Karpas-422 (cell line): ENCODE data around the gene GSTT2. TPM values are rescaled to one million over a fixed set of nuclear protein-coding genes. Genes with fewer than 3 reads are reported as not detected.
"Not testable (repeated sequence)": the region's sequence is repeated elsewhere in the genome, so short reads cannot be mapped to it uniquely, and the experiment has no call there.

Experiments
- DNase-seq: peaks from one replicate; pipeline ENCODE4 v3.0.0-alpha.2; 2015
- H2AFZ ChIP-seq: fragments of 200-600 bp; sonication (generic); 2 replicates; pipeline ENCODE4 v1.6.1; 2014; ENCODE audit warnings: antibody characterized with exemption, low read length, mixed read lengths
- H3K27ac ChIP-seq: fragments of 200-600 bp; sonication (generic); 2 replicates; pipeline ENCODE4 v1.5.1; 2014; ENCODE audit warnings: mild to moderate bottlenecking, low read length, moderate library complexity
- H3K27me3 ChIP-seq: fragments of 200-600 bp; sonication (generic); 2 replicates; pipeline ENCODE4 v1.6.1; 2014; ENCODE audit warnings: low read length, mixed read lengths
- H3K36me3 ChIP-seq: fragments of 200-600 bp; sonication (generic); 2 replicates; pipeline ENCODE4 v1.6.1; 2014; ENCODE audit warnings: low read length, mixed read lengths; ENCODE audit not compliant: insufficient read depth
- H3K4me1 ChIP-seq: fragments of 200-600 bp; sonication (generic); 2 replicates; pipeline ENCODE4 v1.6.1; 2014; ENCODE audit warnings: mild to moderate bottlenecking, low read length, mixed read lengths
- H3K4me2 ChIP-seq: fragments of 200-600 bp; sonication (generic); 2 replicates; pipeline ENCODE4 v1.6.1; 2014; ENCODE audit warnings: low read length, low read depth, mild to moderate bottlenecking; ENCODE audit not compliant: poor library complexity, severe bottlenecking
- H3K4me3 ChIP-seq: fragments of 200-600 bp; sonication (generic); 2 replicates; pipeline ENCODE4 v1.5.1; 2014; ENCODE audit warnings: mild to moderate bottlenecking, antibody characterized with exemption, low read length, mixed read lengths
- H3K79me2 ChIP-seq: fragments of 200-600 bp; sonication (generic); 2 replicates; pipeline ENCODE4 v1.6.1; 2014; ENCODE audit warnings: mild to moderate bottlenecking, low read length, mixed read lengths
- H3K9ac ChIP-seq: fragments of 200-600 bp; sonication (generic); 2 replicates; pipeline ENCODE4 v1.6.0; 2014; ENCODE audit warnings: low read length
- H3K9me2 ChIP-seq: fragments of 200-600 bp; sonication (generic), shearing (Covaris generic); replicated peaks from 2 replicates; pipeline ENCODE4 v1.6.0; 2014; ENCODE audit warnings: mild to moderate bottlenecking, low read length, moderate library complexity; ENCODE audit not compliant: insufficient read depth
- H3K9me3 ChIP-seq: fragments of 300-700, 200-600 bp; sonication (generic); 2 replicates; pipeline ENCODE4 v1.6.1; 2014; ENCODE audit warnings: low read length, mixed read lengths
- H4K20me1 ChIP-seq: fragments of 200-600 bp; sonication (generic); 2 replicates; pipeline ENCODE4 v1.6.1; 2014; ENCODE audit warnings: mild to moderate bottlenecking, antibody characterized with exemption, low read length, low read depth; ENCODE audit not compliant: insufficient read depth
- total RNA-seq: library from RNA; depleted of rRNA; stranded (reverse); fragments of >200 nt; shearing (Covaris generic); gene quantifications from 2 replicates; pipeline ENCODE4 v1.2.3, GENCODE V29; 2014; ENCODE audit warnings: low replicate concordance

GSTT2 gene
- total RNA-seq, 1 experiment from 2014 or later = not detected

DNA sequence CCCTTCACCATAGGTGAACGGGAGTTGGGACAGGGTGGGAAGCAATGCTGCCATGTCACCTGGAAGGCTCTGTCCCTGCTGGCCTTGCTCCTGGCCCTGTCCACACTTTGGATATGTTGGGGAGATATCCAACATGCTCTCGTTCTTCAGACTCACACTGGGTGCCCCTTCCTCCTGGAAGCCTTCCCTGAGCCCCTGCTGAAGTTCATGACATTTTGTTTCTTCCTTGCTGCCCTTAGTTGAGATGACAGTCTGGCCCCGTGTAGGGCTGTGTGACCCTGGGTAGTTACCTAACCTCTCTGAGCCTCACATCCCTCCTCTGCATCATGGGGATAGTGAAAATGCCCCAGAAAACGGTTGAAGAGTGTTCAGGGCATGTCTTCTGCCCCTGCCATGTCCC is 26.4 kb upstream of the GSTT2 start:
- not testable (repeated sequence) for DNase-seq, H3K79me2 ChIP-seq, H3K27me3 ChIP-seq, H2AFZ ChIP-seq, H3K9ac ChIP-seq, H3K36me3 ChIP-seq, H3K4me3 ChIP-seq, H4K20me1 ChIP-seq, H3K27ac ChIP-seq, H3K9me3 ChIP-seq, H3K4me1 ChIP-seq, H3K9me2 ChIP-seq, H3K4me2 ChIP-seq

DNA sequence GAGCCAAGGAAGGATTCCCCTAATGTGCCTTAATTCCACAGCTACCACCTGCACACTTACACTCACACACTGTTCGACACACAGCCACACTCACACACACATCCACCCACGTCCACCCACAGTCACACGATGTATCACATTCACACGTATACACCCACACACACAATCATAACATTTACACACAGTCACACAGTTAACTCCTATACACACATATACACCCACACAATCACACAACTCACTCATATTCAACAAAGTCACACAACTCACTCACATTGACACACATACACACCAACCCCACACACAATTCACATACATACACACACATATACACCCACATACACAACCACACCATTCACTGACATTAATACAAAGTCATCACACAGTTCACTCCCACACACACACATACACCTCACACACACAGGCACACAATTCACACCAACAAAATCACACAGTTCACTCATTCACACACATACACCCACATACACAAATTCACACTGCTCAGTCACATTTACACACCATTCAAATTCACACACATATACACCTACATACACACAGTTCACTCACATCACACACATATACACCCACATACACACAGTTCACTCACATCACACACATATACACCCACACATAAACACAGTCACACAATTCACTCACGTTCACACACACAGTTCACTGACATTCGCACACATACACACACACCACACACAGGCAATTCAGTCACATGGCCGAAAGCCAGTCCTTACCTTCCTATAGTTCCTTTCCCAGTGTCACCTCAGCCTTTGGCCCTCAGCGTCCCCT is 25.5 kb upstream of the GSTT2 start:
- not testable (repeated sequence) for H2AFZ ChIP-seq, H3K4me2 ChIP-seq, H3K9me2 ChIP-seq, H3K9me3 ChIP-seq, H3K27ac ChIP-seq, H4K20me1 ChIP-seq, H3K4me3 ChIP-seq, DNase-seq, H3K79me2 ChIP-seq, H3K36me3 ChIP-seq, H3K4me1 ChIP-seq, H3K9ac ChIP-seq, H3K27me3 ChIP-seq

DNA sequence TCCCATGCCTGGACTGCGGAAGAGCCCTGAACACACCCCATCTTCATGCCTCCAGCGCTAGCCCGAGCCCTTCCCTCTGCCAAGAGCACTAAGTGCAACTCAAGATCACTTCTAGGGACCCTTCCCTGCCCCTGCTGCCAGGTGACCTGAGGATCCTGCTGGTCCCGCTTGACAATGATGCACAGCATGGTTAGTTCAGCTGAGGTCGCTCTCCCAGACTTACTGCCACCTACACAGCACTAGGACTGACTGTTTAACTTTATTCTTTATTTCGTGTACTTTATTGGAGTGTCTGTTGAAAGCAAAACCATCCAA is 25.0 kb upstream of the GSTT2 start:
- not testable (repeated sequence) for H3K27me3 ChIP-seq, H3K9me2 ChIP-seq, DNase-seq, H3K4me1 ChIP-seq, H3K4me2 ChIP-seq, H3K4me3 ChIP-seq, H2AFZ ChIP-seq, H3K9ac ChIP-seq, H3K36me3 ChIP-seq, H3K79me2 ChIP-seq, H4K20me1 ChIP-seq, H3K27ac ChIP-seq, H3K9me3 ChIP-seq

DNA sequence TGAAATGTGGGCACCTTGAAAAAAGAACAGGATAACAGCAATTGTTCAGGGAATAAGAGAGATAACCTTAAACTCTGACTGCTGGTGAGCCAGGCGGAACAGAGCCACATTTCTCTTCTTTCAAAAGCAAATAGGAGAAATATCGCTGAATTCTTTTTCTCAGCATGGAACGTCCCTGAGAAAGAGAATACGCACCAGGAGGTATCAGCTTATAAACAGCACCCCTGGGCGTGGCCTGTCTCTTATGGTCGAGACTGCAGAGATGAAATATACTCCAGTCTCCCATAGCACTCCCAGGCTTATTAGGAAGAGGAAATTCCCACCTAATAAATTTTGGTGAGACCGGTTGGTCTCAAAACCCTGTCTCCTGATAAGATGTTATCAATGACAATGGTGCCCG is 24.0 kb upstream of the GSTT2 start:
- not testable (repeated sequence) for H2AFZ ChIP-seq, H3K4me1 ChIP-seq, H4K20me1 ChIP-seq, H3K27me3 ChIP-seq, DNase-seq, H3K79me2 ChIP-seq, H3K27ac ChIP-seq, H3K4me2 ChIP-seq, H3K9me3 ChIP-seq, H3K4me3 ChIP-seq, H3K9ac ChIP-seq, H3K9me2 ChIP-seq, H3K36me3 ChIP-seq

DNA sequence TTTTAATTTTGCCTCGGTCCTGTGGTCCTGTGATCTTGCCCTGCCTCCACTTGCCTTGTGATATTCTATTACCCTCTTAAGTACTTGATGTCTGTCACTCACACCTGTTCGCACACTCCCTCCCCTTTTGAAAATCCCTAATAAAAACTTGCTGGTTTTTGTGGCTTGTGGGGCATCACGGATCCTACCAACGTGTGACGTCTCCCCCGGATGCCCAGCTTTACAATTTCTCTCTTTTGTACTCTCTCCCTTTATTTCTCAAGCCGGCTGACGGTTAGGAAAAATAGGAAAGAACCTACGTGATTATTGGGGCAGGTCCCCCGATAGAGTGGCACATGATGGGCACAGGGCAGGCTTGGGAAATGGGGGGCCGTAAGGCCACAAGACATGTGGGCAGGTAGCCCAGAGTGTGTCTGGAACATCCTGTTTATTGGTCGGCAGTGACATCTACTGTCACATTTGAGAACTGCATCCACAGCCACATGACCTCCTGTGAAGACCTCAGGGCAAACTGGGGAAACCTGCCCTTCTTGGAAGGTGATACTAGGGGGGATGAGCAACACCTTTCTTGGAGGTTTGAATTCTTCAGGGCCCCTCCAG is 23.5 kb upstream of the GSTT2 start:
- DNase-seq = peak; percentile 94
- H3K9ac ChIP-seq, H3K9me3 ChIP-seq, H3K4me1 ChIP-seq, H3K79me2 ChIP-seq, H3K36me3 ChIP-seq, H3K9me2 ChIP-seq, H2AFZ ChIP-seq, H3K4me3 ChIP-seq, H3K4me2 ChIP-seq, H3K27ac ChIP-seq, H4K20me1 ChIP-seq, H3K27me3 ChIP-seq: not testable (repeated sequence)

DNA sequence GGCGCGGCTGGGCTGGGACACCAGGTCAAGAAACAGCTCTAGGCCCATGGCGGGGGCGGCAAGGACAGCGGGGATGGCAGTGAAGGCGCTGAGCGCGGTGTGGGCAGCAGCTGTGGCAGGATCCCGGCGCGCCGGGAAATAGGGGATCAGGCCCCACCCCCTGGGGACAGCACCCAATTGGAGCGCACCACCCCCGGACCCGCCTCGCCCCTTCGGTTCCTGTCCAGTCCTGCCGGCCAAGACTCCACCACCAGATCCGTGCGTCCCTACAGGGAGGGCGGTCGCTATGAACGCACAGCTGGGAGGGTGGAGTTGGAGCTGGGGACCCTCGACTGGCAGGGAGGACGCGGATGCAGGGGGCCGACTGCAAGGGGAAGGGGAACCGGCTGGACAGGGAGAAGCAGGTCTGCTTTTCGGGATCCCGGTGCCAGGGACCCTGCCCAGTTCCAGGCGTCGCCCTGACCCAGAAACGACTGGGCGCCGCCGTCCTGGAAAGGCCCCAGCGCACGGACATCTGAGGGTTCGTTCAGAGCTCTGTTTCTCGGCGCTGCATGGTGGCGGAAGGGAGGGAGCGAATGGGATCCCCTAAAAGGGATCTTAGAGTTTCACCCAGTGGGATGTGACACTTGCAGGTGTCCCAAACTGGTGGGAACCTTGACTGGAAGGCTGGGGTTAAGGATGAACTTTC is 18.7 kb upstream of the GSTT2 start, which contains the start of gene GSTT2B:
TSS of gene GSTT2B (minus strand) at position 112 of the 688 bp plus-strand sequence. CDS start at position 48, 64 bp downstream.
- H3K9me2 ChIP-seq, H4K20me1 ChIP-seq, H3K4me3 ChIP-seq, H3K79me2 ChIP-seq, H3K9ac ChIP-seq, H3K36me3 ChIP-seq, H3K4me1 ChIP-seq, DNase-seq, H3K27ac ChIP-seq, H2AFZ ChIP-seq, H3K27me3 ChIP-seq, H3K9me3 ChIP-seq, H3K4me2 ChIP-seq: not testable (repeated sequence)

DNA sequence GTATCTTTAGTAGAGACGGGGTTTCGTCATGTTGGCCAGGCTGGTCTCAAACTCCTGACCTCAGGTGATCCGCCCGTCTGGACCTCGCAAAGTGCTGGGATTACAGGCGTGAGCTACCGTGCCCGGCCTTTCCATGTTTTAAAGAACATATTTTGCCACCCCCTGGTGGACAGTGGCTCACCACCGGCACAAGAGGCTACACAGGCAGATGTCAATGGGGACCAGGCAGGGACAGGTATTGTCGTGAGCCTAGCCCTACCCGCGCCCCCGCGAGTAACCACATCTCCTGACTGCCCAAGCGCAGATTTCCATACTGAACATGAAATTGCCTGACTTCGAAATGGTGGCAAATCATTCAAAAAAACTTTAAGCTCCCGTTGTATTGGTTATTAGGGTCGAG is 13.8 kb upstream of the GSTT2 start:
- not testable (repeated sequence) for H3K27me3 ChIP-seq

DNA sequence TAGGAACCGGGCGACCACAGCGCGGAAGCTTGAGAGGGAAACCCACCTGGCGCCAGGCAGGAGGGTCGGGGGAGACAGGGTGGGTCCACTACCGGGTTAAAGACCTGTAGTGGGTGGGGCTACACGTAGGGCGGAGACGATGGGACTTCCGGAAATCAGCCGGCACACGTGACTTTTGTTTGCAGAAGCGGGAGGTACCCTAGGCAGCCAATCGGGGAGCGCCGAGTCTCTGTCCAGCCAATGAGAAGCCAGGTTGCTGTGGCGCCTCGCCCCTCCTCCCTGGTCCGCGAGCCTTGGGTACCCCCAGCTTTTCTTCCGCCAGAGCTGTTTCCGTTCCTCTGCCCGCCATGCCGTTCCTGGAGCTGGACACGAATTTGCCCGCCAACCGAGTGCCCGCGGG is 13.4 kb upstream of the GSTT2 start, which contains the start of gene DDTL:
TSS of gene DDTL (plus strand) at position 321 of the 400 bp plus-strand sequence. CDS start at position 348, 27 bp downstream.
- not testable (repeated sequence) for H3K27ac ChIP-seq, H3K27me3 ChIP-seq, H3K4me3 ChIP-seq, H4K20me1 ChIP-seq, H3K9me2 ChIP-seq, H3K9me3 ChIP-seq, H3K4me2 ChIP-seq, DNase-seq, H2AFZ ChIP-seq, H3K9ac ChIP-seq
- H3K36me3 ChIP-seq = peaks cover 23% of the 10 kb centered on the region
- H3K79me2 ChIP-seq = peaks cover 21% of the 10 kb centered on the region
- peaks cover 26% of the 10 kb centered on the region for H3K4me1 ChIP-seq

More for the DNA sequence above, 13.8 kb upstream of the GSTT2 start:
- H3K27ac ChIP-seq, H3K4me3 ChIP-seq, H4K20me1 ChIP-seq, DNase-seq, H3K9me2 ChIP-seq, H3K9ac ChIP-seq, H3K9me3 ChIP-seq, H3K4me2 ChIP-seq, H2AFZ ChIP-seq: not testable (repeated sequence)
- H3K36me3 ChIP-seq = peaks cover 18% of the 10 kb centered on the region
- H3K4me1 ChIP-seq = peaks cover 22% of the 10 kb centered on the region
- peaks cover 16% of the 10 kb centered on the region for H3K79me2 ChIP-seq
